ENCODE measurements around the gene C16orf82. TPM values are rescaled to one million over a fixed set of nuclear protein-coding genes. Genes with fewer than 3 reads are reported as not detected.

The C16orf82 gene
- total RNA-seq, 2 experiments from 2014 or later, result not detected

GRCh38 chr16:27108826-27109665, 42.3 kb downstream of the C16orf82 start:
- peak overlapping the region; percentile 54 for H3K4me3 Mint-ChIP-seq
- intact Hi-C loops (cut with DNase I, micrococcal nuclease), result loop anchor here in 1 of 2 experiments (5.0 kb wide), 2 partner anchors 1267 to 1877 kb away; no protein-coding TSS in a partner anchor
- no peaks in the 10 kb centered on the region for H3K36me3 ChIP-seq (ENCODE audit: insufficient read depth, low read length)
- H3K4me3 ChIP-seq (ENCODE audit: low read length), result peak overlapping the region; percentile 41
- H3K4me1 ChIP-seq (ENCODE audit: insufficient read depth, low read length), result peaks cover 19% of the 10 kb centered on the region
- no peaks in the 10 kb centered on the region for H3K4me1 Mint-ChIP-seq (ENCODE audit: low read depth)
- ChIA-PET POLR2A (interaction anchor here (1.1 to 1.8 kb wide), 2 partner anchors 65 to 441 kb away, joined by 3 to 4 read pairs; partner anchors contain the start of genes GTF3C1 and KATNIP), CTCF (interaction anchor here (0.7 to 1.5 kb wide), 6 partner anchors 11 to 441 kb away, joined by 3 to 8 read pairs (median 3); partner anchors contain the start of genes GTF3C1 and KATNIP)
- TF ChIP-seq CTCF (IDR thresholded peaks at IDR 0.05), result no peak
- no peaks in the 10 kb centered on the region for H3K27me3 ChIP-seq (ENCODE audit: control insufficient read depth in 1 of 2, insufficient read depth in 2 of 2, low read length in 2 of 2)
- H3K27ac ChIP-seq (ENCODE audit: low read depth in 1 of 2, low read length in 2 of 2), result no peak overlapping the region
- ATAC-seq (ENCODE audit: poor library complexity), result no peak
- no peaks in the 10 kb centered on the region for H3K36me3 Mint-ChIP-seq (ENCODE audit: low read depth)
- no peak overlapping the region for H3K27ac Mint-ChIP-seq
- H3K9me3 Mint-ChIP-seq, result no peaks in the 10 kb centered on the region
- peaks cover 0 to 1% of the 10 kb centered on the region in 2 experiments for H3K9me3 ChIP-seq (ENCODE audit: control insufficient read depth in 1 of 2, insufficient read depth in 1 of 2, low read length in 2 of 2)
- DNase-seq, result no peak
- no peaks in the 10 kb centered on the region for H3K27me3 Mint-ChIP-seq

GRCh38 chr16:27109666-27110523, 43.2 kb downstream of the C16orf82 start:
- Mint-ChIP-seq H3K27me3 (no peaks in the 10 kb centered on the region), H3K36me3 (ENCODE audit: low read depth) (no peaks in the 10 kb centered on the region), H3K9me3 (no peaks in the 10 kb centered on the region), H3K4me3 (peak overlapping the region; percentile 54), H3K27ac (no peak overlapping the region), H3K4me1 (ENCODE audit: low read depth) (no peaks in the 10 kb centered on the region)
- Histone ChIP-seq H3K4me1 (ENCODE audit: insufficient read depth, low read length) (peaks cover 19% of the 10 kb centered on the region), H3K36me3 (ENCODE audit: insufficient read depth, low read length) (no peaks in the 10 kb centered on the region), H3K4me3 (ENCODE audit: low read length) (peak overlapping the region; percentile 41), H3K9me3 (ENCODE audit: control insufficient read depth in 1 of 2, insufficient read depth in 1 of 2, low read length in 2 of 2) (no peaks in the 10 kb centered on the region), H3K27ac (ENCODE audit: low read depth in 1 of 2, low read length in 2 of 2) (no peak overlapping the region), H3K27me3 (ENCODE audit: control insufficient read depth in 1 of 2, insufficient read depth in 2 of 2, low read length in 2 of 2) (no peaks in the 10 kb centered on the region)
- peak; percentile 78 for TF ChIP-seq CTCF (IDR thresholded peaks at IDR 0.05)
- ATAC-seq (ENCODE audit: poor library complexity) (peak; percentile 96), DNase-seq (peak; percentile 53 to 85 (median 74))
- intact Hi-C loops (cut with DNase I, micrococcal nuclease), result loop anchor here in 1 of 2 experiments (5.0 kb wide), 2 partner anchors 1268 to 1878 kb away; no protein-coding TSS in a partner anchor
- POLR2A ChIA-PET, result interaction anchor here (0.6 to 1.8 kb wide), 3 partner anchors 64 to 440 kb away, joined by 3 to 4 read pairs (median 3); partner anchors contain the start of genes GTF3C1 and KATNIP
- CTCF ChIA-PET, result interaction anchor here (0.6 to 1.5 kb wide), 20 partner anchors 11 to 1231 kb away, joined by 3 to 8 read pairs (median 3); partner anchors contain the start of genes GTF3C1 and KATNIP

GRCh38 chr16:27110524-27110896, 43.8 kb downstream of the C16orf82 start:
- H3K4me1 ChIP-seq (ENCODE audit: insufficient read depth, low read length), result peaks cover 19% of the 10 kb centered on the region
- Mint-ChIP-seq H3K27me3 (no peaks in the 10 kb centered on the region), H3K4me1 (ENCODE audit: low read depth) (no peaks in the 10 kb centered on the region), H3K27ac (no peak overlapping the region), H3K9me3 (no peaks in the 10 kb centered on the region), H3K36me3 (ENCODE audit: low read depth) (no peaks in the 10 kb centered on the region), H3K4me3 (peak overlapping the region; percentile 11)
- no peak overlapping the region for H3K27ac ChIP-seq (ENCODE audit: low read depth in 1 of 2, low read length in 2 of 2)
- intact Hi-C loops (cut with DNase I, micrococcal nuclease), result no loop called here
- DNase-seq (no peak), ATAC-seq (ENCODE audit: poor library complexity) (no peak)
- ChIA-PET POLR2A (interaction anchor here (0.6 to 1.8 kb wide), 3 partner anchors 64 to 439 kb away, joined by 3 to 4 read pairs (median 3); partner anchors contain the start of genes GTF3C1 and KATNIP), CTCF (interaction anchor here (0.6 to 1.5 kb wide), 13 partner anchors 10 to 1231 kb away, joined by 3 to 8 read pairs (median 3); no protein-coding TSS in a partner anchor)
- H3K9me3 ChIP-seq (ENCODE audit: control insufficient read depth in 1 of 2, insufficient read depth in 1 of 2, low read length in 2 of 2), result peaks cover 0 to 6% of the 10 kb centered on the region in 2 experiments
- H3K27me3 ChIP-seq (ENCODE audit: control insufficient read depth in 1 of 2, insufficient read depth in 2 of 2, low read length in 2 of 2), result no peaks in the 10 kb centered on the region
- no peaks in the 10 kb centered on the region for H3K36me3 ChIP-seq (ENCODE audit: insufficient read depth, low read length)
- no peak overlapping the region for H3K4me3 ChIP-seq (ENCODE audit: low read length)
- TF ChIP-seq CTCF (IDR thresholded peaks at IDR 0.05), result no peak

Measured in CD4-positive, alpha-beta T cell (primary cell).